Testis (tissue), 2 donors: ENCODE results near the gene CUEDC1.

Experiments used
- CTCF ChIP-seq, 3 experiments: fragments of 450-650 bp in 2 of 3; fragments of 200-600 bp in 1 of 3; sonication (generic) in 1 of 3; IDR thresholded peaks; one replicate each; pipeline ENCODE4 v1.5.1; 2016 to 2019; ENCODE audit warnings: antibody characterized with exemption in 3 of 3, mild to moderate bottlenecking in 2 of 3, moderate library complexity in 1 of 3
- POLR2A ChIP-seq: fragments of 450-650 bp; IDR thresholded peaks from one replicate; pipeline ENCODE4 v1.6.1; 2017; ENCODE audit warnings: antibody characterized with exemption, mild to moderate bottlenecking, moderate library complexity

- TF ChIP-seq POLR2A (no peak), CTCF (IDR thresholded peaks at IDR 0.05) (no peak)
These were observed 99.7 kb downstream of the CUEDC1 start for GRCh38 chr17:57855391-57856035.
